Fibroblast of skin of abdomen (primary cell): ENCODE results near the gene MBOAT2.
"Not testable (repeated sequence)": the region's sequence is repeated elsewhere in the genome, so short reads cannot be mapped to it uniquely, and the experiment has no call there.

Experiments
- DNase-seq: peaks from one replicate; pipeline ENCODE4 v3.0.0-alpha.2; 2013

The MBOAT2 gene

GRCh38 chr2:8954990-8955389 lies 48.5 kb downstream of the MBOAT2 start:
- no peak for DNase-seq

GRCh38 chr2:8953525-8953924 lies 50.0 kb downstream of the MBOAT2 start:
- no peak for DNase-seq

DNA sequence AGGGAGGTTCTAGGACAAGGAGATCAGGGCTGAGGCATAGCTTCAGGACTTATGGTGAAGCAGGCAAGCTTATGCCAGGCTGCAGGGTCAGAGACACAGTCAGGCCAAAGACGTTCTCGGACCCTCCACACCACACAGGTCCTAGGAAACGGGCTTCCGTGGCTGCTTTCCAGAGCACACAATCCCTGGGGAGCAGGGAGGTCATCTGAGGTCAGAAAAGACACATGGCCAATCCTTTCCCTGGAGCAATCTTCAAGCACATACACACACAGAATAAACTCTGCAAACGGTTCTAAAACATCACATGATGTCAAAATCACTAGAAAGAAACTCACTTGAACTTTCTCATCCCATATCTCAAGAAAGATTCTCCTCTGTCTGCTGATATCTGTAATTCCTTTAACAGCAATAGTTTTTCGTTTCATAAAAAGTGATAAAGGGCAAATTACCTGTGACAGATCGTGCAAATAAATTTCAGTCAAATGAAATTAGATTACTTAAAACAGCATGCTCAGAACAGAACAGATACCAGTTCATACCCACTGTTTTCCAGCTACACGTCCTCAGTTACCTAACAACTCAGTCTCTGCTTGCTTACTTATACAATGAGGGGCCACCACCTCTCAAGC lies 63.9 kb downstream of the MBOAT2 start:
- DNase-seq: no peak

DNA sequence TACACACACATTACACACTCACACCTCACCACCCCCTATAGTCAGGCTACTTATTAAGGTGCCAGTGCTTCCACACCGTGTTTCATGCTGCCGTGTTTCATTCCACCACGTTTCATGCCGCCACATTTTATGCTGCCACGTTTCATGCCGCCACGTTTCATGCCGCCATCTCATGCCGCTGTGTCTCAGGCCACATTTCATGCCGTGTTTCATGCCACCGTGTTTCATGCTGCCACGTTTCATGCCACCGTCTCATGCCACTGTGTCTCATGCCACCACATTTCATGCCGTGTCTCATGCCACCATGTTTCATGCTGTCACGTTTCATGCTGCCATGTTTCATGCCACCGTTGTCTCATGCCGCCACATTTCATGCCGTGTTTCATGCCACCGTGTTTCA lies 65.1 kb downstream of the MBOAT2 start:
- no peak for DNase-seq

- DNase-seq: no peak
These were observed 67.5 kb downstream of the MBOAT2 start for GRCh38 chr2:8935982-8936381.

DNA sequence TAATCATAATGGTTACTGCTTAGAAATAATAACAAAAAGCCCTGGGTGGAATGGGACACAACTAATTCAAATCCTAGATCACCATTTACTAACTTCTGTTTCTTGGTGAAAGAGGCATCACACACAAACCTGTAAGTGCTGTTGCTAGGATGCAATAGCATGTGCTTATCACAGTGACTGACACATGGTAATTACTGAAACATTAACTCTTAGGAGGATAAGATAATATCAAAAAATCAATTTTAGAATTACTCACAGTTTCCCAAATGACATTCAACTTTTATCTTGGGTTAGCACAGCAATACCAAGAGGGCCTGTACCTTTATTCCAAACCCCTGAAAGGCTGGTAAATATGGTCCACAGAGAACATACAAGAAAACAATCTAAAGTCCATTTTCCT lies 69.1 kb downstream of the MBOAT2 start:
- no peak for DNase-seq

DNA sequence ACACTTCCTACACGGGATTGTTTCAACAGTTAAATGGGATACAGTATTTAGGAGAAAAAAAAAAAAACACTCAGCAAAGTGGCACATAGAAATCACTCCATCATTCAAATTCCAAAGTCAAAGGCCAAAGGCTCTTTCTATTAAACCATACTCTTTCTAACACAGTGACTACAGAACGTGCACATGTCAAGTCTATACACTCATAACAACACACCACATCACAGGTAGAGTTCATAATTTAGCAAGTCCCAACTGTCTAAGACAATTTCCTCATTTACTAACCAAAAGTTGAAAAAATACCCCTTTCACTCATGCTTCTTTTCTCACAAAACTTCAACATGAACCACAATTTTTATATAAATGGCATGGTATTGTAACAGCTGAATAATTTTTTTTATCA lies 70.8 kb downstream of the MBOAT2 start:
- no peak for DNase-seq

- not testable (repeated sequence) for DNase-seq
These were observed 73.3 kb downstream of the MBOAT2 start for GRCh38 chr2:8930185-8930584.

DNA sequence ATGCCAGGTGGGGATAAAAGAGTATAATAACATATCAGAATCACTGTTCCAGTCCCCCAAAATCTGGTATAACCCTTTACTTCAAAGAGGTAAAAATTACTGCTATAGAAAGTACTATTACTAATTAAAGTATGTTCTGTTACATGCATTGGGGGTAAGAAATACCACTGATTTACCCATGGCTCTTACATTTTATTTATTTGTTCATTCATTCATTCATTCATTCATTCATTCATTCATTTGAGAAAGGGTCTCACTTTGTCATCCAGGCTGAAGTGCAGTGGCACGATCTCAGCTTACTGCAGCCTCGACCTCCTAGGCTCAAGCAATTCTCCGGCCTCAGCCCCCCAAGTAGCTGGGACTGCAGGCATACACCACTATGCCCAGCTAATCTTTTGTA lies 74.4 kb downstream of the MBOAT2 start:
- no peak for DNase-seq

GRCh38 chr2:8927510-8928455 lies 75.7 kb downstream of the MBOAT2 start:
- DNase-seq: no peak

GRCh38 chr2:8926356-8926755 lies 77.1 kb downstream of the MBOAT2 start:
- no peak for DNase-seq

DNA sequence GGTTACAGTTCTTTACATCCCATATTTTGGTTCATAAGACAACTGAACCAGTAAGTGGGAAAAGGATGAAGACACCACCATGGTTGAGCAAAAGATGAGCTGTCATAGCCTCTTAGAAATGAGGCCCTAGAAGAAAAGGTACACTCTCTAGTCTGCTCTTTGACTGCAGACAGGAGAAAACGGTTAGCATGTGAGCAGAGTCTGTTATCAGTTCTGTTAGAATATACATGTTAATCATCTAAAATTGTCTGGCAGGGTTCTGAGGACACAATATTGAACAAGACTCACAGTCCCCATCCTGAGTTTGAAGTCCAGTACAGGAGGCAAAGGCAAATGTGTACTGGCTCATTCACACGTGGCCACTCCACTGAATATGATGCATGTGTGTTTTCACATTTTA lies 78.1 kb downstream of the MBOAT2 start:
- no peak for DNase-seq

DNA sequence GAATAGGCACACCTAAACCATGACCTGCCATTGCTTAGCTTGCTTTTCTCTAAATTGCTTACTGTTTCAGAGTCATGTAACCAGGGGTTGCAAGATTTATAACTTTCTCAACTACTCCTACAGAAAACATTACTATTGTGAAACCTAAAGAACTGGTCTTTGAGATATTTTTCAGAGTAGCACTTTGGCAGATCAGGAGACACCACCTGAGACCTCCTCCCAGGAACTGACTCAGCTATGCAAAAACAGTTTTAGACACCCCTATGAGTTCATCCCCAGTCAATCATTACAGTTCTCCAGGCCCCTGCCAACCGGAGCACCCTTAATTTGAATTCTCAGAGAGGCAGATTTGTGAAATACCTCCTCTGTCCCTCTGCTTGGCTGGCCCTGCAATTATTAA lies 80.3 kb downstream of the MBOAT2 start:
- DNase-seq: no peak

- DNase-seq: no peak
These were observed 81.1 kb downstream of the MBOAT2 start for GRCh38 chr2:8922431-8922830.

DNA sequence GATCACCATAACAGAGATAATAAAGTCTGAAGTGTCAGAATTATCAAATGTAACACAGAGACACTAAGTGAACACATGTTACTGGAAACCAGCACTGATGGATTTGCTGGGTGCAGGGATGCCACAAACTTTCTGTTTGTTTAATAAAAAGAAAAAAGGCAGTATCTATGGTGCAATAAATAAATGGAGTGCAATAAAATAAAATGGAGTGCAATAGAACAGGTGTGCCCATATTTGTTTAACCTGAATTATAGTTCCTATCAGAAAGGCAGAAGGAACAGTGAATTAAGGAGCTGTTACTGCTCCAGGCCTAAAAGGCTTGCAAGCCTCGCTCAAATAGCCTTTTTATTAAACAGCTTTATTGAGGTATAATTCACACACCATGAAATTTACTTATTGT lies 85.1 kb downstream of the MBOAT2 start:
- DNase-seq: no peak

DNA sequence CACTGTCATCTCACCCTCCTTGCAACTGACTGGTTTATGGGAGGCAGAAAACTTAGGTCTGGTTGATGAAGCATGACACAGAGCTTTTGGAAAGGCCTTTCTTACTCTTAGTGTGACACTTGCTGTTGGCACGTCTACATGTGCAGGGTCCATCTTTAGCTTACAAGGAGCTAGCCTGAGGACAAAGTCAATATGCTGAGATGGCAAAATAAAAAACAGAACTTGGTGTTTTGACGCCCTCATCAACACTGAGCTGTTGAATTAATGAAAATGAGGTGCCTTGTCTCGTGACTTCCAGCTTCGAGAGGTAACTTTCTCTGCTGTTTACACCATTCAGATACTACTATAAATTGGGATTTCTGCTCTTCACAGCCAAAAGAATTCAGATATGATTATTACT lies 87.5 kb downstream of the MBOAT2 start:
- DNase-seq: no peak

GRCh38 chr2:8913767-8914166 lies 89.7 kb downstream of the MBOAT2 start:
- not testable (repeated sequence) for DNase-seq

DNA sequence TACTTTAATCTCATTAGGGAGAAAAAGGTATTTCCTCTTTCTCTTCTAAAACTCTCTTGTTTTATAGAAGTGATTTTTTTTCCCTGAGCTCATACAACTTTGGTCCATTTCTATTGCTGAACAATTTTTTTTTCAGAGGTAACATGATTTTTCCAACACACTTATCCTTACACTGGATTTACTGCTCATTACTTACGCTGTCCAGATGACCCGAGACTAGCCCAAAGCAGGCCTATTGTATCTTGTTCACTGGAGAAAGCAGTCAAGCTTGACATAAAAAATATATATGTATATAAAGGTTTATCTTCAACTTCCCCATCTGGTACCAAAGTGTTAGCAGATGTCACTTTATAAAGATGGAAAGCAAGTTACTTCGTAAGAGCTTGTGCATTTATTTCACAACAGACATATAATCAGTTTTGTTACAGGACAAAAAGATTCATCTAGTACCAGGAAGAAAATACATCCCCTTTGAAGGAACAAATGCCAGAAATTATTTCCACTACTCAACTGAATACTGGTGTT lies 95.7 kb downstream of the MBOAT2 start:
- DNase-seq: no peak

DNA sequence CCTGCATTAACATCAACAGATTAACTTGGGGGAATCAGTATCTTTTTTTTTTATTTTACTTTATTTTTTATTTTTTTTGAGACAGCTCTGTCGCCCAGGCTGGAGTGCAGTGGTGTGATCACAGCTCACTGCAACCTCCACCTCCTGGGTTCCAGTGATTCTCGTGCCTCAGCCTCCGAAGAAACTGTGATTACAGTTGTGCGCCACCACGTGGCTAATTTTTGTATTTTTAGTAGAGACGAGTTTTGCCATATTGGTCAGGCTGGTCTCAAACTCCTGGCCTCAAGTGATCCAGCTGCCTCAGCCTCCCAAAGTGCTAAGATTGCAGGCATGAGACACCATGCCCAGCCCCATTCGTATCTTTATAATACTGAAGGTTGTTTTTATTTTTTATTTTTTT lies 99.6 kb downstream of the MBOAT2 start:
- not testable (repeated sequence) for DNase-seq

DNA sequence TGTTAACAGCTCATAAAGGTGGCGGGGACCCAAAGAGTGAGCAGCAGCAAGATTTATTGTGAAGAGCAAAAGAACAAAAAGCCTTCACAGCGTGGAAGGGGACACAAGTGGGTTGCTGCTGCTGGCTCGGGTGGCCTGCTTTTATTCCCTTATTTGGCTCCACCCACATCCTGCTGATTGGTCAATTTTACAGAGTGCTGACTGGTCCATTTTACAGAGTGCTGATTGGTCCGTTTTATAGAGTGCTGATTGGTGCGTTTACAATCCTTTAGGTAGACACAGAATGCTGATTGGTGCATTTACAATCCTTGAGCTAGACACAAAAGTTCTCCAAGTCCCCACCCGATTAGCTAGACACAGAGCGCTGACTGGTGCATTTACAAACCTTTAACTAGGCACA lies 100.7 kb downstream of the MBOAT2 start:
- DNase-seq: not testable (repeated sequence)

DNA sequence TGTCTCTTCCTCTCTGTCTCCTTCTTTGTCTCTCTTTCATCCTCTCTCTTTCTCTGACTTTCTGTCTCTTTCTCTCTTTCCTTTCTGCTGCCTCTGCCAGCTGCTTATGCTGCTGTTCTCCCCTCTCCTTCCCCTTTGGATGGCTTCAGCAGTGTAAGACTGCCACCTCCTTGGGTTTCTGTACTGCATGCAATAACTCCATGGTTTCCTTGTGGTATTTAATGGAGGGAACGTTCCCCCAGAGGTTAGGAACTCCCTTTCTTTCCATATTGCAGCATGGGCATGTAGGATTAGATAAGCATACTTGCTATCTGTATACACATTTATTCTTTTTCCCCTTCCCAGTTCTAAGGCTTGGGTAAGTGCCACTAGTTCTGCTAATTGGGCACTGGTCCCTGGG lies 106.3 kb downstream of the MBOAT2 start:
- DNase-seq: not testable (repeated sequence)

DNA sequence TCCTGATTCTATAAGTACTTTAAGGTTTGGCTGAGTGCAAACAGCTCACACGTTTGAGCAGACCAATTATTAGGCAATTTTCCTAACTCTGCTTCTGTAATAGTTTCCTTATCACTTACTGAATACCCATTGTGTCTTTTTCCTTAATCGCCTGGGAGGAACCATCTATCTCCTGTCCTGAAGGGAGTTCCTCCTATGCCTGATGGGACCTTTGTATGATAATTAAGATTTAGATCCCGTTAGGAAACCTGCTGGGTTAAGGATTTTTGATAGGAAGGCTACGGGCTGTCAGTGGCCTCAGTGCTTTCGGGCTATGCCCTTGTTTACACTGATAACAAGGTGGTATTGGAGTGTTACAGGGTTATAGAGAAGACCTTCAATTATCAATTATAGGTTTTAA lies 106.8 kb downstream of the MBOAT2 start:
- DNase-seq: not testable (repeated sequence)

DNA sequence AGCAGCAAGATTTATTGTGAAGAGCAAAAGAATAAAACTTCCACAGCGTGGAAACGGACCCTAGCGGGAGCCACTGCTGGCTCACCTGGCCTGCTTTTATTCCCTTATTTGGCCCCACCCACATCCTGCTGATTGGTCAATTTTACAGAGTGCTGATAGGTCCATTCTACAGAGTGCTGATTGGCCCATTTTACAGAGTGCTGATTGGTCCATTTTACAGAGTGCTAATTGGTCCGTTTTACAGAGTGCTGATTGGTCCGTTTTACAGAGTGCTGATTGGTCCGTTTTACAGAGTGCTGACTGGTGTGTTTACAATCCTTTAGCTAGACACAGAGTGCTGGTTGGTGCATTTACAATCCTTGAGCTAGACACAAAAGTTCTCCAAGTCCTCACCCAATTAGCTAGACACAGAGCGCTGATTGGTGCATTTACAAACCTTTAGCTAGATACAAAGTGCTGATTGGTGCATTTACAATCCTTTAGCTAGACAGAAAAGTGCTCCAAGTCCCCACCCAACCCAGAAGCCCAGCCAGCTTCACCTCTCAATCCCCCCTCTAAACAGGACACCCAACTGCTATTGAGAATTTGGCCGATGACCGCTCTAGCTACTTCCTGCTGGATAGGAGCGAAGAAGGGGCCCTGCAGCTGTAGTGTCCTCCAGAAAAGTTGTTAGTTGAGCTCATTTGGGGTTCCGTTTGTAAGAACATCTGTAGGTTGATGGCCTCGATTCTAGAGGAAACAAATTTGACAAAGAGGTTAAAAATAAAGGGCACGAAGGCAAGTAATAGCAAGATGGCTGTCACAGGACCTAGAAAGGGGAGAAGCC lies 108.2 kb downstream of the MBOAT2 start:
- DNase-seq: not testable (repeated sequence)
